HEK293 (cell line): ENCODE results near the gene CATSPERD.

ENCODE experiments used
- CTCF ChIA-PET: fragments of 350-600 bp; formaldehyde crosslinking; extraction: SDS; loops from one replicate; lab custom pipeline; 2021; ENCODE audit warnings: antibody characterized with exemption; lab: Yijun Ruan, JAX
- POLR2A ChIA-PET: fragments of 300-600 bp; formaldehyde crosslinking; extraction: SDS; loops from one replicate; lab custom pipeline; 2020; ENCODE audit warnings: antibody characterized with exemption, inconsistent platforms; lab: Yijun Ruan, JAX
- H3K27ac ChIP-seq: fragments of 200-500 bp; sonication (Bioruptor generic); 2 replicates; pipeline ENCODE4 v1.5.1; 2014; ENCODE audit warnings: low read depth, low read length, control low read depth, inconsistent platforms; ENCODE audit errors: extremely low read depth
- H3K36me3 ChIP-seq, 2 experiments: fragments of 200-500 bp in 1 of 2; sonication (Bioruptor generic) in 1 of 2; 1 replicate in 1 of 2; 2 replicates in 1 of 2; pipeline ENCODE4 v1.5.1; 2014 to 2017; ENCODE audit warnings: inconsistent platforms in 2 of 2, low read length in 2 of 2; ENCODE audit not compliant: control insufficient read depth in 2 of 2, insufficient read depth in 1 of 2
- H3K4me1 ChIP-seq: fragments of 200-500 bp; sonication (Bioruptor generic); 2 replicates; pipeline ENCODE4 v1.5.1; 2014; ENCODE audit warnings: mild to moderate bottlenecking, low read length, inconsistent platforms; ENCODE audit not compliant: control insufficient read depth, insufficient read depth
- H3K4me3 ChIP-seq: 2 replicates; pipeline ENCODE4 v1.5.1; 2011; ENCODE audit warnings: low read depth, mild to moderate bottlenecking, control low read depth, low read length, moderate library complexity
- H3K9me3 ChIP-seq: fragments of 200-500 bp; sonication (Bioruptor generic); 2 replicates; pipeline ENCODE4 v1.5.1; 2014; ENCODE audit warnings: low read depth, low read length, inconsistent platforms; ENCODE audit not compliant: control insufficient read depth, insufficient read depth
- PRDM6 ChIP-seq: fragments of 450-650 bp; formaldehyde crosslinking; IDR thresholded peaks from 2 replicates; pipeline ENCODE4 v1.5.1; 2017; ENCODE audit warnings: missing biosample characterization, missing genetic modification characterization
- SP7 ChIP-seq: fragments of 450-650 bp; formaldehyde crosslinking; IDR thresholded peaks from 2 replicates; pipeline ENCODE4 v1.5.1; 2016; ENCODE audit warnings: missing biosample characterization, missing genetic modification characterization
- ZBTB11 ChIP-seq: fragments of 450-650 bp; formaldehyde crosslinking; conservative IDR thresholded peaks from 2 replicates; pipeline ENCODE4 v1.5.1; 2016; ENCODE audit warnings: low read depth, missing biosample characterization, missing genetic modification characterization
- ZNF132 ChIP-seq: fragments of 450-650 bp; formaldehyde crosslinking; IDR thresholded peaks from 2 replicates; pipeline ENCODE4 v1.5.1; 2017; ENCODE audit warnings: missing biosample characterization, missing genetic modification characterization, borderline replicate concordance
- ZNF184 ChIP-seq: fragments of 450-650 bp; IDR thresholded peaks from 2 replicates; pipeline ENCODE4 v1.5.1; 2018; ENCODE audit warnings: missing biosample characterization, mild to moderate bottlenecking, missing genetic modification characterization
- ZNF19 ChIP-seq: fragments of 450-650 bp; formaldehyde crosslinking; IDR thresholded peaks from 2 replicates; pipeline ENCODE4; 2016; ENCODE audit warnings: missing biosample characterization, missing genetic modification characterization, low read depth
- ZNF202 ChIP-seq: fragments of 450-650 bp; formaldehyde crosslinking; IDR thresholded peaks from 2 replicates; pipeline ENCODE4 v1.5.1; 2016; ENCODE audit warnings: missing biosample characterization, missing genetic modification characterization, borderline replicate concordance
- ZNF302 ChIP-seq: fragments of 450-650 bp; formaldehyde crosslinking; IDR thresholded peaks from 2 replicates; pipeline ENCODE4 v1.5.1; 2016; ENCODE audit warnings: missing biosample characterization, missing genetic modification characterization, low read depth
- ZNF354C ChIP-seq: fragments of 450-650 bp; formaldehyde crosslinking; IDR thresholded peaks from 2 replicates; pipeline ENCODE4 v1.5.1; 2016; ENCODE audit warnings: missing biosample characterization, missing genetic modification characterization, low read depth, borderline replicate concordance
- ZNF48 ChIP-seq: fragments of 450-650 bp; formaldehyde crosslinking; IDR thresholded peaks from 2 replicates; pipeline ENCODE4 v1.5.1; 2016; ENCODE audit warnings: missing biosample characterization, missing genetic modification characterization
- ZNF529 ChIP-seq: fragments of 450-650 bp; formaldehyde crosslinking; IDR thresholded peaks from 2 replicates; pipeline ENCODE4 v1.5.1; 2017; ENCODE audit warnings: missing genetic modification characterization, missing biosample characterization; ENCODE audit not compliant: insufficient replicate concordance
- ZNF571 ChIP-seq: fragments of 450-650 bp; formaldehyde crosslinking; IDR thresholded peaks from 2 replicates; pipeline ENCODE4 v1.5.0; 2017; ENCODE audit warnings: missing biosample characterization, missing genetic modification characterization
- ZNF580 ChIP-seq: fragments of 450-650 bp; formaldehyde crosslinking; IDR thresholded peaks from 2 replicates; pipeline ENCODE4 v1.5.1; 2016; ENCODE audit warnings: missing biosample characterization, missing genetic modification characterization
- ZNF701 ChIP-seq: fragments of 450-650 bp; formaldehyde crosslinking; IDR thresholded peaks from 2 replicates; pipeline ENCODE4 v1.5.1; 2016; ENCODE audit warnings: missing biosample characterization, missing genetic modification characterization
- ZSCAN5A ChIP-seq: fragments of 450-650 bp; formaldehyde crosslinking; IDR thresholded peaks from 2 replicates; pipeline ENCODE4 v1.5.1; 2016; ENCODE audit warnings: missing biosample characterization, missing genetic modification characterization
- TF ChIP-seq, protein P1 (sequence below): fragments of 450-650 bp; formaldehyde crosslinking; optimal IDR thresholded peaks from 2 replicates; pipeline ENCODE3; 2016; ENCODE audit warnings: missing biosample characterization, mild to moderate bottlenecking, missing genetic modification characterization

CATSPERD gene

DNA sequence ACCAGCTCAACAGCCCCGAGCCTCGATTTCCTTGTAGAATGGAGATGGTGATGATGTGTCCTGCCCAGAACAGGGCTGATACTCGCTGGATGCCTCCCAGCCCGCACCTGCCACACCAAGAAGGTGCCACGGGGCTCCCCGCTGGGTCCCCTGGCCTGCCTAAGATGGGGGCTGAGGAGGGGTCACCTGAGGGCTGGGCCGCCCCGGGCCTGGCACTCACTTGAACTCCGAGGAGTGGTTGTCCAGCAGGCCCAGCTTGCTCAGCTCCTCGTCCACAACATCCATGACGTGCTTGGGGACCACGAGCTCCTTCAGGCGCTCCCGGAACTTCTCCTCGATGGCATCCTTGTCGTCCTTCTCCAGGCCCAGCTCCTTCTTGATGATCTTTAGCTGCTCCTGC is 14.9 kb upstream of the CATSPERD start (continued):
- TF ChIP-seq ZSCAN5A (tag by site-specific recombination) (no peak), ZNF571 (tag by site-specific recombination) (no peak), ZNF184 (tag by site-specific recombination) (no peak), ZNF48 (tag by site-specific recombination) (no peak)

DNA sequence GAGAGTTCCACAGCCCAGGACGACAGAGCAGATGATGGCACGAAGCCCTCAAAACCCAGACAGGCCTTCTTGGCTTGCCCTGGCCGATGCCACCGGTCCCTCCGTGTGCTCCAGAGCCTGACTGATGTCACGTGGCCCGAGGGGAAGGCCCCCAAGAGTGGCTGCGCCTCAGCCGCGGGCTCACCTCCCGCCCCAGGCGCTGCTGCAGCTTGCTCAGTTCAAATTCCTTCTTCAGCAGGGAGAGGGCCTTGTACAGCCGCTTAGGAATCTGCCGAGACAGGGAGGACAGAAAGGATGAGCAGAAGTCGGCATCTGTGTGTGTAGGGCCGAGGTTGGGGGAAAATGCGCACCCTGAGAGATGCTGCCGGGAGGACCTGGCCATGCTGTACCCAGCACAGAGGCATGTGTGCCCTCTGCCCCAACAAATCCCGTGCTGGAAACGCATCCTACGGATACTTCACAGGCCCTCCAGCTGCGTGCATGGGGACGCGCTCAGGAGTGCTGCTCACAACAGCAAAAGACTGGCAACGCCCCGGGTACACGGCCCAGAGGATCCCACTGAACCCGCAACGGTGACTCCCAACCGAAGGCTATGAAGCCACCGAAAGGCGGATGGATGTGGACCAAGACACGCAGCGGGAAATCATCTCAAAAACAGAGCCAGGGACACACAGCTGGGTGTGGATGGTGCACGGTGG is 13.4 kb upstream of the CATSPERD start:
- TF ChIP-seq ZNF580 (no peak), PRDM6 (tag by site-specific recombination) (no peak), ZNF354C (tag by site-specific recombination) (no peak), ZBTB11 (tag by site-specific recombination) (no peak), ZNF302 (no peak), ZNF202 (no peak), ZNF19 (no peak), ZNF701 (tag by site-specific recombination) (no peak), ZNF132 (no peak), ZNF529 (tag by site-specific recombination) (no peak), SP7 (tag by site-specific recombination) (no peak), ZNF184 (tag by site-specific recombination) (no peak)
- TF ChIP-seq, protein P1, sequence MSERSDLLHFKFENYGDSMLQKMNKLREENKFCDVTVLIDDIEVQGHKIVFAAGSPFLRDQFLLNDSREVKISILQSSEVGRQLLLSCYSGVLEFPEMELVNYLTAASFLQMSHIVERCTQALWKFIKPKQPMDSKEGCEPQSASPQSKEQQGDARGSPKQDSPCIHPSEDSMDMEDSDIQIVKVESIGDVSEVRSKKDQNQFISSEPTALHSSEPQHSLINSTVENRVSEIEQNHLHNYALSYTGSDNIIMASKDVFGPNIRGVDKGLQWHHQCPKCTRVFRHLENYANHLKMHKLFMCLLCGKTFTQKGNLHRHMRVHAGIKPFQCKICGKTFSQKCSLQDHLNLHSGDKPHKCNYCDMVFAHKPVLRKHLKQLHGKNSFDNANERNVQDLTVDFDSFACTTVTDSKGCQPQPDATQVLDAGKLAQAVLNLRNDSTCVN = no peak
- H3K36me3 ChIP-seq = peaks cover 29 to 79% of the 10 kb centered on the region in 2 experiments; a peak in 2 of 3 replicates
- POLR2A ChIA-PET = interaction anchor here (0.5 to 3.1 kb wide), 4 partner anchors 11 to 45 kb away, joined by 3 to 10 read pairs (median 8); partner anchors contain the start of genes CATSPERD, LONP1 and RPL36
- H3K27ac ChIP-seq = no peak overlapping the region
- H3K4me1 ChIP-seq = no peaks in the 10 kb centered on the region
- H3K4me3 ChIP-seq = no peak overlapping the region
- H3K9me3 ChIP-seq = no peaks in the 10 kb centered on the region
- CTCF ChIA-PET = interaction anchor here (1.8 kb wide), 1 partner anchor 11 kb away, joined by 6 read pairs; no protein-coding TSS in a partner anchor
